Inferior parietal cortex (tissue), 1 donor: Measurements from ENCODE around the gene DPPA2.
"Not testable (repeated sequence)": the region's sequence is repeated elsewhere in the genome, so short reads cannot be mapped to it uniquely, and the experiment has no call there.

Experiments used
- DNase-seq: peaks from one replicate; pipeline ENCODE4 v3.0.0-alpha.2; 2016; ENCODE audit errors: extremely low spot score

The DPPA2 gene, protein sequence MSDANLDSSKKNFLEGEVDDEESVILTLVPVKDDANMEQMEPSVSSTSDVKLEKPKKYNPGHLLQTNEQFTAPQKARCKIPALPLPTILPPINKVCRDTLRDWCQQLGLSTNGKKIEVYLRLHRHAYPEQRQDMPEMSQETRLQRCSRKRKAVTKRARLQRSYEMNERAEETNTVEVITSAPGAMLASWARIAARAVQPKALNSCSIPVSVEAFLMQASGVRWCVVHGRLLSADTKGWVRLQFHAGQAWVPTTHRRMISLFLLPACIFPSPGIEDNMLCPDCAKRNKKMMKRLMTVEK

DNA sequence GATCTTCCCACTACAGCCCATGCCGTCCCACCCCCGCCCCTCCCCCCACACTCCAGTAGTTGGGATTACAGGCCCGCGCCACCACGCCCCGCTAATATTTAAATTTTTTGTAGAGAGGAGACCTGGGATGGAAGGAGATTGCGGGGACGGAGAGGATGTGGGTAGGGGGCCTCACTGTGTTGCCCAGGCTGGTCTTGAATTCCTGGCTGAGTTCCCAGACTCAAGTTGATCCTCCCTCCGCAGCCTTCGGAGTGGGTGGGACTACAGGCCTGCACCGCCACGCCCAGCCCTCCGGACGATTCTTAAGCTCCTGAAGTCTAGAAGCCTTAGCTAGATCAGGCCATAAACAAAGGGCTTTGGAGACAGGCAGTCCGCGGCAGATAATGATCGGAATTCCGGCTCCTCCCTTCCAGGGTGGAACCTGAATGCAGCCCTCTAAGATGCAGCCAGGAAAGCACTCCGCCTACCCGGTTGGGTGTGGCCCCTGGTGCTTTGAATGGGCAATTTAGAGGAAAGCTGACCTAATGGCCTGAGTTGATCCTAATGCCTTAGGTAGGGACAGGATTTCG lies at the start of gene DPPA2:
TSS of gene DPPA2 (minus strand) at position 356 of the 569 bp plus-strand sequence. CDS start 1,975 bp downstream, outside the sequence.
- no peak for DNase-seq

DNA sequence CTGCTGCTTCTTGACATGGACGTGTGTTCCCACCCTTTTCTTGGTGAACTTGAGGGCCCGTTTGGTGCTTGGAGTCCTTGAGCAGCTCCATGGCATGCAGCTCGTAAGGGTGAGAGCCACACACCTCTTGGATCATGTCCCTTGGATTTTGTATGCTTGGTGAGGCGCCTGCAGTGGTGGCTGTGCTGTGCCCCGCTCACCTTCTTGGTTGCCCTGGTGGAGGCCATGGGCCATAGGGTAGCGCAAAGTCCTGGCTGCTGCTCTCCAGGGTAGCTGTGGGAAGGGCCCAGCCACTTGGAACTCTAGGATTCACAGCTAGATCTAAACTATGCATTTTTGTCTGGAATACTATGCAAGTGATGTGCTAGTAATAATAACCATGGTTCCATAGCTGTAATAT lies 47.8 kb upstream of the DPPA2 start:
- DNase-seq, result no peak

DNA sequence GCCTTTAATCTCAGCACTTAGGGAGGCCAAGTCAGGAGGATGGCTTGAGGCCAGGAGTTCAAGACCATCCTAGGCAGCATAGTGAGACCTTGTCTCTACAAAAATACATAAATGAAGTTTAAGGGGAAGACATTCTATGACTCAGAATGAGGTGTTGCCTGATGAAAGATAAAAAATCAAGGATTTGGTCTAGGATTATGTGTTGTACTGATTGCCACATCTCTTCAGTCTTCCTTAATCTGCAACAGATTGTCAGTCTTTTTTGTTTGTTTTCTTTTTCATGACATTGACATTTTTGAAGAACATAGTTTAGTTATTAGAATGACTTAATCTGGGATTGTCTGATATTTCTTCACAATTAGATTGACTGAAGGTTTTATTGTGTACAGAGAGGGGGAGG lies 47.3 kb upstream of the DPPA2 start:
- DNase-seq, result no peak

DNA sequence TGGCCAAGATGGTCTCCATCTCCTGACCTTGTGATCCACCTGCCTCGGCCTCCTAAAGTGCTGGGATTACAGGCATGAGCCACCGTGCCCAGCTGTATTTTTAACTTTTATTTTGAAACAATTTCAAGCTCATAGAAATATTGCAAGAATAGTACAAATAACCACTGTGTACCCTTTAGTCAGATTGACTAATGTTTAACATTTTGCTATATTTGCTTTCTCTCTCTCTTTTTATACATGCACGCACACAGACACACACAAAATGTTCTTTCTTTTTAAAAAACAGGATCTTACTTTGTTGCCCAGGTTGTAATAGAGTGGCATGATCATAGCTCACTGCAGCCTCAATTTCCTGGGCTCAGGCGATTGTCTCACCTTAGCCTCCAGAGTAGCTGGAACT lies 46.5 kb upstream of the DPPA2 start:
- DNase-seq, result no peak

DNA sequence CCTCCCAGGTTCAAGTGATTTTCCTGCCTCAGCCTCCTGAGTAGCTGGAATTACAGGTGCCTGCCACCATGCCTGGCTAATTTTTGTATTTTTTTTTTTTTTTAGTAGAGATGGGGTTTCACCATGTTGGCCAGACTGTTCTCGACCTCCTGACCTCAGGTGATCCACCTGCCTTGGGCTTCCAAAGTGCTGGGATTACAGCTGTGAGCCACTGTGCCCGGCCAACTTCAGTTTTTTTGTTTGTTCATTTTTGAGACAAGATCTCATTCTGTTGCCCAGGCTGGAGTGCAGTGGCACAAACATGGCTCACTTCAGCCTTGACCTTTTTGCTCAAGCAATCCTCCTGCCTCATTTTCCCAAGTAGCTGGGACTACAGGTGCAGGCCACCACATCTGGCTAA lies 42.5 kb upstream of the DPPA2 start:
- not testable (repeated sequence) for DNase-seq

DNA sequence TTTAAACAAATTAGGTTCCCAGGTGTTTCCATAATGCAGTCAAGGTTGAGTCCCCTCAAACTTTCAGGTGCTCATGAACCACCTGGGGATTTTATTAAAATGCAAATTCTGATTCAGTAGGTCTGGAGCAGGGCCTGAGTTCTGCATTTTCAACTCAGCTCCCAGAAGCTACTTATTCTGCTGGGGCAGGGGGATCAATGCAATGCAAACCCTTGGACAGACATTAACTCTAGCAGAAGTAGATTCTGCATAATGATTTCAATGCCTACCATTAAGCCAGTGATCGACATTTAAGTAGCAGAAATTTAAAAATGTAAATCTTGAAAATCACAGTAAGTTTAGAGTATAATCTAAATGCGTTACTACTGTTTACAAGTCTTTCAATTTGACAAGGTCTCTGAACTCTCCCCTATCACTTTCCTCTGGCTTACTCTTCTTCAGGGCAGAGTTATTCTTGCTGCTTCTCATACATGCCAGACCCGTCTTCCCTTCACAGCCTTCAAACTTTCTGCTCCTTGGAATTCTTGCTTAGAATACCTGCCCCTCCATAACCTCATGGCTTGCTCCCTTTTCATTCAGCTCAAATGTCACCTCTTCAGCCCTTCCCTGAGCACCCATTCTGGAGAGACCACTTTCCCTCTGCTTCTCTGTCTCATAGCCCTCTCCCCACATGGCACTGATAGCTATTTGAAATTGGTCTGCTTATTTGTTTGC lies 40.3 kb upstream of the DPPA2 start:
- no peak for DNase-seq

DNA sequence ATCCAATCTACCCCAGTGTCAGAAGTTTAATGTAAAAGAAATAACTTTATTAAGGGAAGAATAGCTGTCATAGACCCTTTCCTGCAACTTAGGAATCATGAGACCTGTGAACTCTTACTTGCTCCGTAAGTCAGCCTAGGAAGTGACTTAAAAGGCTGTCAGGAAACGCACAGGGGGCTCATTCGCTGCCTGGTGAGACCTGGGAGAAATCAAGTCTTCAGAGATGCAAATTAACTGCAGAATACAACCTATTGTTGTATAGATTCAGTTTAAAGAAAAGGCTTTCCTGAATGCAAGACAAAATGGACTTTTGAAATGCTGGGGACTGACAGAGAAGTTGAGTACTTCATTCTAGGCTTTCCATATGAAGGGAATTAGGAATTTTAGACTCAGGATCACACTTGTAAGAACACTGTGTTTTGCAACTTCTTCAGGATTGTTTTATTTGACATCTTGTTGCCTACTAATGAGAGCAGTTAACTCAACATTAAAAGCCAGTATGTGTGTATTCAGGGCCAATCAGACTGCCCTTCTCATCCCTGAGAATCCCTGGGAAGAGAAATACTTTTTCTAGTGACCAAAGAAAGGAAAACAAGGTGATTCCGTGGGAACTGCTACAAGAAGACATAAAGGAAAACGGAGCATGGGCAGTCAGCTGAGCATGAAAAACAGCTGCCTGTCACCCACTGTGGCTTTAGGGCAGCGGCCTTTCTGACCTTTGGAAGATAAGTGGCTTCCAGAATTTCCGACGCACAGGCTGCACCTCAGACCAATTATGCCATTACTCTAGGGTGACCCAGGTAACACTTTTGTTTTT lies 39.5 kb upstream of the DPPA2 start:
- DNase-seq, result no peak

DNA sequence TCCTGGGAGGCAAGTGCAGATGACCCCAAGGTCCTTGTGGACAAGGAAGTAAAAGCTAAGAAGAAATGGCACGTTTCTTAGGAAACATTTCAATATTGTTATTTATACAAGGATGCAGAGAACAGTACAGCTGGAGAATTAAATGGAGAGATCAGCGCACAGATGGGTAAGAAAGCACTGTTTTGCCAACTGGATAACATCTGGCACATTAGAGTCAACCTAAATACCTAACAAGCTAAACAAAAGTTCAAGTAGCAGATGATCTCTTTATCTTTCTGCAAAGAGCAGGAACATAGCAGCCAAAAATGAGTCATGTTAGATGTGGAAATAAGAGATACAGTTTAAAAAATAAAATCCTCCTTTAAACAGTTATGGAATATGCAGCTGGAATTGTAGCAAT lies 36.7 kb upstream of the DPPA2 start:
- no peak for DNase-seq

DNA sequence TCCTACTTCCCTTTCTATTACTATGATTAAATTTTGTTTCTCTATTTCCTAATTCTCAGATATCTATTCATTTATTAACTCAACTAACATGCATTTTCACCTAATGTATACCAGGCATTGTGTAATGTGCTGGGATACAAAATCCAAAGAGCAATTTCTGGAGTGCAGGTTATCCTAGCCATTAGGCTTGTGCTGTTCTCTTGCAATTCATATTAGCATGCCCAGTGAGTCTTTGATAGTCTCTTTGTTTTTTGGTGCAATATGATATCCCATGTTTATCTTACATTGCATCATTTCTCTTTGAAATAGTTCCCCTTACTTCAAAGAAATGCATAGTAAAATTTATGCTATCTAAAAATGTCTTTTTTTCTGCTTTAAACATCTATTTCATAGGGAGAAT lies 34.9 kb upstream of the DPPA2 start:
- no peak for DNase-seq

DNA sequence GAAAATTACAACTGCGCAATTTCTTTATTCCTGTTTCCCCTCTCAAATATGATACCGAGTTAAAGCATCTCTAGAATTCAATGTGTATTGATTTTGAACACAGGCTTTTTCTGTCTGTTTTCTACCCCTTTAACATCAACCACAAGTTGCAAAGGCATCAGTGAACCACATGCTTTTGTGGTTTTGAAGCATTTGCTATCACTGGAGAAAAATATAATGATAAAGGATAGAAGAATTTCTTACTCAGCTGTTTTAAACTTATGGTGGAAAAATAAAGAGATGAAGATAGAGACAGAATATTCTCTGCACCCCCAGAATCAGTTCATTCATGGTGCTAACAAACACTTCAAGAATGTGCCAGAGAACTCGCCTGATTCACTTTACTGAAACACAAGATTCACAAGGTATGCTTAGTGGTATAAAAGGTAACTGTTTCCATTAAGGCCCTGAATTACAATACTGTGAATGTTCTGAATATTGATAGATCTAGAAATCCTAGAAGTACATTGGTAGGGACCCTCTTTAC lies 30.5 kb upstream of the DPPA2 start:
- DNase-seq, result no peak

DNA sequence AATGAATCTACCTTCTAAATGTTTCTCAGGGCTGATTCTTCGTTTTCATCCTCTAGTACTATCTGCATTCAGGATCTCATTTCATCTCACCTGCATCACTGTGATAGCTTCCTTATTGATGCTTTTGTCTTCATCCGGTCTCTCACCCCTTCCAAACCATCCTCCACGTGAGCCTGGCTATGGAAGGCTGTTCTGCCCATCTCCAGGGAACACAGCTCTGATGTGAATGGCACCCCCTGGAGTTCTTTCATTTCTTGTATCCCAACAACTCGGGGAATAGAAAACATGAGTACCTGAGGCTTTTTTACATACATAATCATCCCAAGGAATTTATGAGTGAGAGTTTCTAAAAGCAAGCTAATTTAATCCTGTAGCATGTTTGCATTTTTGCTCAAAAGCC lies 29.8 kb upstream of the DPPA2 start:
- no peak for DNase-seq

DNA sequence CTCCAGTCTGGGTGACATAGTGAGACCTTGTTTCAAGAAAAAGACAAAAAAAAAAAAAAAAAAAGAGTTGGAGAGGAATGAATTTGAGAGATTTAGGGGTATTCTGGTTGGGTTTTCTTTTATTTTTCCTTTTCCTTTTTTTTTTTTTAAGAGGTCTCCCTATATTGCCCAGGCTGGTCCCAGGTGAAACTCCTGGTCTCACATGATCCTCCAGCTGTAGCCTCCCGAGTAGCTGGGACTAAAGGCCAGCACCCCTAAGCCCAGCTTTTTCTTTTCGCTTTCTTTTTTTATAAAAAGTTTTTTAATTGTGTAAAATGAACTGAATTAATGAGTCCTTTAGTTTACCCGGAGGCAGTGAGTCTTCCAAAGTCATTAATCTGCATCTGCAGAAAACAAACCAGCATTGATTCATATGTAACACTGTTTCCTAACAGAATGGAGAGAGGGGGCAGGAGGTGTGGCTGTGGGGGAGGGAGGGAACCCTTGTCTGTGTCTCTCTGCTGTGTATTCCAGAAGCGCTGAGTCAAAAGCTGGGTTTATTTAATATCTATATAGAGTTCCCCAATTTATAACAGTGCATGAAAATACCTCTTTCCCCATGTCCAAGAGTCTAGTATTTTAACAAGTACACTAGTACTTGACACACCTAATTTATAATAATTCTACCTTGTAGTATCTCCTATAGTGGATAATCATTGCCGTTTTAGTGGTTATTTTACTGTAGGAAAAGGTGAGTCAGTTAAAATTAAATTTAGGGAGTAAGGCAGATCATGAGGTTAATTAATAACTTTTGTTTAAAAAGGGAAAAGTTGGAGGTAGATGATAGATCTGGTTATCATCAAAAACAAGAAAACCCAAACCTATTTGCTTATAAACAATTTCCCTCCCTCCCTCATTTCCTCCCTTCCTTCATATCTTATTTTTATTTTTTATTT lies 23.7 kb upstream of the DPPA2 start:
- DNase-seq, result no peak

DNA sequence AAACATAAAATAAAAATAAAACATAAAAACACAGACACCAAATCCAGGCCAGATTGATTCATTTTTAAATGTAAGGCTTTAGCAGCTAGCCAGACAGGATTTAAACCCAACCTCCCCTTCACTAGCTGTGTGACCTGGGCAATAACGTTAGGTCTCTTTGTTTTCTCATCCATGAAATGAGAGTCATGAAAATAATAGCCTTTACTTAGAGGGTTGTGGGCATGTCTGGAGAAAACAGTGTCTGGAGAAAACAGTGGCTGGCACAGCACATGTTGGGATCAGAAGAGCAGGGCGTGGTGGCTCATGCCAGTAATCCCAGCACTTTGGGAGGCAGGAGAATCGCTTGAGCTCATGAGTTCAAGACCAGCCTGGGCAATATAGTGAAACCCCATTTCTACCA lies 22.9 kb upstream of the DPPA2 start:
- DNase-seq, result no peak

DNA sequence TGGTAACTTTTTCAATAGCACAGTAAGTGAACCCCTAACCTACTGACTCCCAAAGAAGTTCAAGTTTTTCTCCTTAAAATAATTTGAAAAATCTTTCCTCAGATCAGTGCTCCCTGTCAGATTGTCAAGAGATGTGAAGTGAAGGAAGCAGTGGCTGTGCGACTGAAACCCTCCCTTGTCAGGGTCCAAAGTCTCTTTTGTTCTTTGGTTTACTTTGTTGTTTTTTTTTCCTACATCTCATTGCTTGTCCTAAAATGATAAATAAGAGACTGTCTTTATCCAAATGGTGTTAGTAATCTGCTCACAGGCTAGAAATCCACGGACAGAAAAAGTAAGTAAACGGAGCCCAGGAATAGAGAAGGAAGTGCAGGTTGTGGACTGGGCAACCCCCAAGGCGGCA lies 22.0 kb upstream of the DPPA2 start:
- DNase-seq, result no peak

DNA sequence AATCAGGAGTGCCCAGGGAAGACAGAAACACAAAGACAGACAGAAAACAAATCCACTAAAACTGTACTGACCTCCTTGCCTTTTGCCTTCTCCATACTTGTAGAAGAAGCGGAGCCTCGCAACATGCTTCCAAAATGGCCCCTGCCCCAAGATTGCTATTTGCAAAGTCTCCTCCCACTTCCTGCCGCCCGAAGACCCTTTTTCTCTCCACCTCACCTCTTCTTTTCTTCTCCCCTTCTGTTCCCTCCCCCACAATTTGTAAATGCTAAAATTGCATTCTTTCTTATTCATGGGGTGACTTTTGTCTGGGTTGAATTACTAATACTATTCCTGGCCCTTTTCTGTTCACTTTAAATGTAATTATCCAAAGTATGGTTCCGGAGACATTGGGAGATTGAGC lies 21.1 kb upstream of the DPPA2 start, which contains the start of gene DPPA4:
TSS of gene DPPA4 (minus strand) at position 154 of the 400 bp plus-strand sequence. CDS start at position 125, 29 bp downstream.
- DNase-seq, result no peak

DNA sequence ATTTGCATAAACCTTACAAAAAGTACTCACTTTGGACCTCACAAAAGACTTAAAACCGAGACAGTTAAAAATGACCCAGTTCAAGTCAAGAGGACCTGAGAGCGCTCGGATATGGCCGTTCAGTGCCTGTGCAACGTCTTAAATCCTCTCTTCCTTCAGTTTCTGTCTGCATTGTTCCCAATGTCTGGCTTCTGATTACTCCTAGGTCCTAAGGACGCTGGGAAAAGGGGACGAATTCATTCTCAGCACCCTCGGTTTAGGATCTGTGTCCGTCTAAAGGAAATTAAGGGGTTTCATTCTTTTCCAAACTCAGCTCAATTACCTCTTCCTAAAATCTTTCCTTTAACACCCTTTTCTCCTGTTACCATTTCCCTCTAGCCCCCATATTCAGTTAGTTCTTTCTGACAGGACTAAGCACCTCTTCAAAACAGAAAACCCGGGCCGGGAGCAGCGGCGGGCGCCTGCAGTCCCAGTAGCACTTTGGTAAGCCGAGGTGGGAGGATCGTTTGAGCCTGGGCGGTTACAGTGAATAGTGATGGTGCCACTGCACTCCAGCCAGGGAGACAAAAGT lies 20.1 kb upstream of the DPPA2 start:
- DNase-seq, result no peak

DNA sequence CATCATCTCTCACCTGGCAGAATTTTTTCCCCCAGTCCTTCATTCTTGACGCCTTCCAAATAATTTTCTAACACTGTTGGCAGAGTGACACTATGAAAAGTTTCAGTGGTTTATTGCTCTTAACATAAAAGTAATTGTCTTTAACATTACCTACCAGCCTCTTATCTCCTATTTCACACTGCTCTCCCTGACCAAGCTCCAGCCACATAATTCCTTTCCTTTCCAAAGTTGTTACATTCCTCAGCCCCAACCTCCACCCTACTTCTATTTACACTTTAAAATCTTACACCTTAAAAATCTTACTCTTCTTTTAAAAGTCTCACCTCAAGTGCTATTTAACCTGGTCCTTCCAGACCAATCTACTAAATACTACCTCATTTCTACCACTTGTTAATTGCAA lies 18.3 kb upstream of the DPPA2 start:
- no peak for DNase-seq

DNA sequence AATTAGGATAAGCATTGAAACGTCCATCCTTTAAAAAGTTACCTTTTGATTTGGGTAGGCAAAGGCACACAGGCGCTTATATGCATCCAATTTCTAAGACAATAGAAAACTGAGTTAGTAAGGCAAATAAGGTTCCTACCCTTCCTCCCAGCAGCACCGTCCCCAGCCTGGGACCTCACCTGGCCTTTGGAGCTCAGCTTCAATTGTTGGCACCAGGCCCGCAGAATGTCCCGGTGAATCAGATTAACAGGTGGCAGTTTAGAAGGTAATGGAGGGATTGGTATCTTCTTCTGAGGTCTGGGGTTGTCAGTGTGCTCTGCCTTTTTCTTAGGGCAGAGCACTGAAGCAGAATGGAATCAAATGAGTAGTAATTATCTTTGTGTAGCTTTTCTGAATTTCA lies 15.4 kb upstream of the DPPA2 start:
- DNase-seq, result no peak

DNA sequence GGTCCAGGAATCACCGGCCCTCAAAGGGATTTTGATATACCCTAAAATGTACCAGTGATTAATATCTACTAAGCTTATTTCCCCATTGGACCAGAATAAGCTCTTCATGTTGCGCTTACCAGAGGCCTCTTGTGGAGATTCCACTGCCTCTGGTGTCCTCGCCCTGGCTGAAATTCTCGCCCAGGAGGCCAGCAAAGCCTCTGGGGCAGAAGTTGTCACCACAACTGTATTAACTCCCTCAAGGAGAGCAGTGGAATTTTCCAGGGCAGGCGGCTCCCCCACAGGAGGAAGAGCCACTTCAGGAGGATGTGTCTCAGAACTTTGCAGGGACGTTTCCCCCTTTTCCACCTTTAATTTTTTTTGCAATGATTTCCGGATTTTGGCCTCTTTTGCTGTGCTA lies 14.1 kb upstream of the DPPA2 start:
- no peak for DNase-seq

DNA sequence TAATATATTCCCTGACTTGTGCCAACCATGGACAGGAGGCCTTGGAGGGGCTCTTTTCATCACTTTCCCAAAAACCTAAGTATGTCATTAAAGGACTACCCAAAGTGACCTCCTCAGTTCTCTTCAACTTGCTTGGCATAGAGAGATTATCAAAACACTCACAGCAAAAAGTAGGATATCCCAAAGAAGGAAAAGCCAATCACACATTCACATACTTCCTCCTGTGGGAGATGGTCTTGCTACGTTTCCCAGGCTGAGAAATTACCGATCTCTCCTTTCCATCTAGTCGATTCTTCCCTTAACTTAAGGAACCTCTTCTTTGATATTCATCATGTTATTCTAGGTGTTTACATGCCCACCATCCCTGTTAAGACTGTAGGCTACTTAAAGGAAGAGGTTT lies 11.9 kb upstream of the DPPA2 start:
- no peak for DNase-seq

DNA sequence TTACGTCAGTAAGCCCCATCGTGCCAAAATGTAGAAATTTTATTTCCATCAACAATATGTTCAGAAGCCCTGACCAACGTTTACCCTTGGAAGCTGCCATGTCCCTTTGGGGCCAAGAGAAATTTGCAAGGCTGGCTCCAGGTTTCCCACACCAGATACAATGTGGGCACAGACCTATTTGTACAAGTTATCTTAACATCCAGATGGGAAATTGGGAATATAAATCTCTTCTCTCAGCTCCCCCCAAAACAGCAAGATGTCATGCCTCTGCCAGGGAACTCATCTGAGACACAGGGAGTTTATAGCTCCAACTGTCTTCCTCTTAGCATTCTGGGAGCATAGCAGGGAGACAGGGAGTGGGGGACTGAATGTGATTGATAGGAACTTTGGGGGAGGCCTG lies 9.3 kb upstream of the DPPA2 start:
- DNase-seq, result no peak
